NCI-H748 (cell line): ENCODE results near the gene KCTD16.

Experiments used
- DNase-seq: peaks from one replicate; lab custom pipeline; 2025; ENCODE audit not compliant: unreplicated experiment; lab: John Stamatoyannopoulos, UW

KCTD16 gene

GRCh38 chr5:144451187-144451973 lies 280.7 kb downstream of the KCTD16 start:
- no peak for DNase-seq

GRCh38 chr5:144453753-144454152 lies 283.1 kb downstream of the KCTD16 start:
- peak; percentile 36 for DNase-seq

- DNase-seq: no peak
Measured at GRCh38 chr5:144457160-144457559, 286.5 kb downstream of the KCTD16 start.

GRCh38 chr5:144458216-144458615 lies 287.5 kb downstream of the KCTD16 start:
- no peak for DNase-seq

- peak; percentile 78 for DNase-seq
Measured at GRCh38 chr5:144460600-144460999, 289.9 kb downstream of the KCTD16 start.

GRCh38 chr5:144462577-144462976 lies 291.9 kb downstream of the KCTD16 start:
- peak; percentile 41 for DNase-seq

- no peak for DNase-seq
Measured at GRCh38 chr5:144463481-144464223, 293.0 kb downstream of the KCTD16 start.

GRCh38 chr5:144464306-144464705 lies 293.6 kb downstream of the KCTD16 start:
- no peak for DNase-seq

GRCh38 chr5:144465441-144465840 lies 294.8 kb downstream of the KCTD16 start:
- DNase-seq: peak; percentile 40

- DNase-seq: peak; percentile 91
Measured at GRCh38 chr5:144467792-144468191, 297.1 kb downstream of the KCTD16 start.

- peak; percentile 91 for DNase-seq
Measured at GRCh38 chr5:144468571-144468970, 297.9 kb downstream of the KCTD16 start.

- DNase-seq: peak; percentile 14
Measured at GRCh38 chr5:144469106-144469505, 298.4 kb downstream of the KCTD16 start.

GRCh38 chr5:144472221-144472620 lies 301.5 kb downstream of the KCTD16 start:
- no peak for DNase-seq

- DNase-seq: no peak
Measured at GRCh38 chr5:144473650-144474049, 303.0 kb downstream of the KCTD16 start.

GRCh38 chr5:144478565-144478964 lies 307.9 kb downstream of the KCTD16 start:
- no peak for DNase-seq

GRCh38 chr5:144481861-144482260 lies 311.2 kb downstream of the KCTD16 start:
- DNase-seq: no peak

- no peak for DNase-seq
Measured at GRCh38 chr5:144484124-144484897, 313.6 kb downstream of the KCTD16 start.

GRCh38 chr5:144485540-144485939 lies 314.9 kb downstream of the KCTD16 start:
- DNase-seq: no peak

GRCh38 chr5:144487207-144487606 lies 316.5 kb downstream of the KCTD16 start:
- peak; percentile 21 for DNase-seq

GRCh38 chr5:144487761-144488160 lies 317.1 kb downstream of the KCTD16 start:
- peak; percentile 42 for DNase-seq

GRCh38 chr5:144503123-144503522 lies 332.4 kb downstream of the KCTD16 start:
- no peak for DNase-seq
